HepG2 (cell line): Measurements from ENCODE around the gene AP3B1. TPM values are rescaled to one million over a fixed set of nuclear protein-coding genes. Genes with fewer than 3 reads are reported as not detected.

Source experiments
- ATAC-seq: fragments of 200-7000 bp; cut with Tn5 transposase; 3 replicates; pipeline ENCODE4 v1.9.1; 2020; ENCODE audit warnings: mild to moderate bottlenecking, moderate library complexity
- BruUV-seq: library from RNA; stranded (reverse); fragments of 400-500 nt; replicated peaks from 2 replicates; lab custom pipeline; 2021; lab: Mats Ljungman, UMichigan
- CTCF ChIA-PET: fragments of 300-600 bp; formaldehyde crosslinking; extraction: SDS; loops from one replicate; lab custom pipeline; 2021; ENCODE audit warnings: low total read pairs, inconsistent platforms, low intra/inter-chr PET ratio; lab: Yijun Ruan, JAX
- POLR2A ChIA-PET: fragments of 350-600 bp; sonication (Branson Sonifier 250); formaldehyde crosslinking; loops from one replicate; lab custom pipeline; 2020; ENCODE audit warnings: antibody characterized with exemption, inconsistent platforms; lab: Yijun Ruan, JAX
- DNase-seq: peaks from one replicate; pipeline ENCODE4 v3.0.0-alpha.2; 2015; ENCODE audit warnings: low spot score
- FAIRE-seq: peaks from 3 replicates; lab custom pipeline; 2011; peaks lifted over from hg19 to GRCh38; lab: Jason Lieb, UNC
- H2AFZ ChIP-seq: one replicate; pipeline ENCODE4 v1.6.1; 2011; ENCODE audit warnings: low read length, inconsistent platforms
- H3K27ac ChIP-seq: fragments of 300-600 bp; 3 replicates; pipeline ENCODE4 v1.8.0; 2011; ENCODE audit warnings: mixed run types, mild to moderate bottlenecking, mixed read lengths, low read length, inconsistent platforms; ENCODE audit not compliant: insufficient read depth; ENCODE audit errors: extremely low read length
- H3K27me3 ChIP-seq, 2 experiments: fragments of 200-600 bp in 1 of 2; 2 replicates in 1 of 2; 3 replicates in 1 of 2; pipeline versions ENCODE4 v1.6.0 to v1.8.0; 2011; ENCODE audit warnings: low read length in 2 of 2, mild to moderate bottlenecking in 2 of 2, moderate library complexity in 2 of 2, inconsistent platforms in 1 of 2; ENCODE audit not compliant: insufficient read depth in 2 of 2, control insufficient read depth in 1 of 2
- H3K36me3 ChIP-seq, 2 experiments: fragments of 200-600 bp in 1 of 2; replicated peaks in 1 of 2; 2 replicates in 1 of 2; 3 replicates in 1 of 2; pipeline versions ENCODE4 v1.5.1 to v1.8.0; 2011; ENCODE audit warnings: low read length in 2 of 2, inconsistent platforms in 1 of 2; ENCODE audit not compliant: insufficient read depth in 2 of 2, control insufficient read depth in 1 of 2
- H3K4me1 ChIP-seq: 2 replicates; pipeline ENCODE4 v1.5.1; 2012; ENCODE audit warnings: low read length, inconsistent platforms; ENCODE audit not compliant: insufficient read depth
- H3K4me2 ChIP-seq: 2 replicates; pipeline ENCODE4 v1.6.0; 2011; ENCODE audit warnings: low read depth, low read length, inconsistent platforms
- H3K4me3 ChIP-seq, 3 experiments: fragments of 200-600 bp in 1 of 3; sonication (generic), shearing (Covaris generic) in 1 of 3; replicated peaks in 1 of 3; 2 replicates each; pipeline ENCODE4 v1.5.1; 2011 to 2016; ENCODE audit warnings: low read length in 3 of 3, inconsistent platforms in 2 of 3, low read depth in 2 of 3, mild to moderate bottlenecking in 2 of 3, control low read depth in 1 of 3, mixed read lengths in 1 of 3; ENCODE audit not compliant: insufficient read depth in 1 of 3
- H3K79me2 ChIP-seq: one replicate; pipeline ENCODE4 v1.6.1; 2011; ENCODE audit warnings: low read length, inconsistent platforms; ENCODE audit not compliant: insufficient read depth
- H3K9ac ChIP-seq: 2 replicates; pipeline ENCODE4 v1.6.0; 2011; ENCODE audit warnings: mild to moderate bottlenecking, low read depth, low read length, inconsistent platforms; ENCODE audit not compliant: insufficient read depth
- H3K9me3 ChIP-seq: 2 replicates; pipeline ENCODE4 v1.5.1; 2012; ENCODE audit warnings: mild to moderate bottlenecking, low read length
- H4K20me1 ChIP-seq: 2 replicates; pipeline ENCODE4 v1.6.0; 2011; ENCODE audit warnings: inconsistent platforms, mild to moderate bottlenecking, low read length, moderate library complexity; ENCODE audit not compliant: insufficient read depth
- ATF3 ChIP-seq: sonication (generic); formaldehyde crosslinking; IDR thresholded peaks from 2 replicates; pipeline ENCODE4 v1.4.0; 2020; ENCODE audit warnings: missing genetic modification reagents
- BCL6 ChIP-seq: IDR thresholded peaks from 2 replicates; pipeline ENCODE4 v1.6.1; 2016; ENCODE audit warnings: missing genetic modification reagents, missing compliant biosample characterization
- HNRNPLL ChIP-seq: fragments of 200-400 bp; formaldehyde crosslinking; IDR thresholded peaks from 2 replicates; pipeline ENCODE4 v1.6.1; 2017; ENCODE audit warnings: mild to moderate bottlenecking, low read depth, low read length; ENCODE audit not compliant: poor library complexity, severe bottlenecking
- HOXD1 ChIP-seq: sonication (generic); formaldehyde crosslinking; IDR thresholded peaks from 2 replicates; pipeline ENCODE4 v1.5.0; 2020; ENCODE audit warnings: missing genetic modification reagents
- KLF6 ChIP-seq: IDR thresholded peaks from 2 replicates; pipeline ENCODE4 v1.8.0; 2016; ENCODE audit warnings: missing biosample characterization, missing genetic modification reagents
- MTA3 ChIP-seq: sonication (generic); formaldehyde crosslinking; IDR thresholded peaks from 2 replicates; pipeline ENCODE4 v1.4.0; 2020; ENCODE audit warnings: missing genetic modification reagents
- NCOA2 ChIP-seq: sonication (generic); formaldehyde crosslinking; IDR thresholded peaks from 2 replicates; pipeline ENCODE4 v1.8.0; 2022; ENCODE audit warnings: inconsistent platforms
- NR2F1 ChIP-seq, 2 experiments: fragments of 450-650 bp in 1 of 2; formaldehyde crosslinking in 1 of 2; IDR thresholded peaks; 2 replicates each; pipeline versions ENCODE4 v1.5.0 to v1.6.1; 2016 to 2020; ENCODE audit warnings: mild to moderate bottlenecking in 1 of 2, missing compliant biosample characterization in 1 of 2, missing genetic modification reagents in 1 of 2, moderate library complexity in 1 of 2
- TOPORS ChIP-seq: sonication (generic); formaldehyde crosslinking; IDR thresholded peaks from 2 replicates; pipeline ENCODE4 v1.8.0; 2023; ENCODE audit warnings: mild to moderate bottlenecking, missing genetic modification reagents
- ZBTB3 ChIP-seq: sonication (generic); formaldehyde crosslinking; IDR thresholded peaks from 2 replicates; pipeline ENCODE4 v1.4.0; 2020; ENCODE audit warnings: low read depth, mild to moderate bottlenecking, moderate library complexity, missing genetic modification reagents, borderline replicate concordance
- ZBTB38 ChIP-seq: sonication (generic); formaldehyde crosslinking; IDR thresholded peaks from 2 replicates; pipeline ENCODE4 v1.5.1; 2020; ENCODE audit warnings: mild to moderate bottlenecking, missing genetic modification reagents
- ZNF335 ChIP-seq: sonication (generic); formaldehyde crosslinking; IDR thresholded peaks from 2 replicates; pipeline ENCODE4 v1.4.0; 2020; ENCODE audit warnings: missing genetic modification reagents
- ZNF350 ChIP-seq: sonication (generic); formaldehyde crosslinking; IDR thresholded peaks from 2 replicates; pipeline ENCODE4 v1.4.0; 2020; ENCODE audit warnings: mild to moderate bottlenecking, low read depth, missing genetic modification reagents, borderline replicate concordance
- ZNF564 ChIP-seq: sonication (generic); formaldehyde crosslinking; IDR thresholded peaks from 2 replicates; pipeline ENCODE4 v1.8.1; 2023; ENCODE audit warnings: mild to moderate bottlenecking, missing genetic modification reagents
- WGBS: methylation state at CpG from one replicate; pipeline ENCODE4 v1.1.6; 2017; ENCODE audit warnings: low lambda C conversion rate; 5-methylcytosine and 5-hydroxymethylcytosine counted together
- in situ Hi-C: cut with HindIII; loops from 2 replicates; pipeline ENCODE4 v1.10.0; 2017; ENCODE audit warnings: low pct_unique_long_range_greater_than_20kb; ENCODE audit not compliant: extremely low pct_ligation_motif_present
- intact Hi-C: fragments of 100-400 bp; cut with micrococcal nuclease; formaldehyde crosslinking; loops from one replicate; pipeline ENCODE4 v1.10.0; 2022; ENCODE audit not compliant: unreplicated experiment
- polyA plus RNA-seq, 8 experiments: library from polyadenylated mRNA; depleted of rRNA in 3 of 8; stranded (reverse) in 7 of 8; unstranded in 1 of 8; fragments of >200 nt; fragmentation: Illumina TruSeq in 4 of 8; extraction: Trizol in 4 of 8; gene quantifications; 2 replicates each; pipeline versions ENCODE4 v1.2.1 to v1.2.3, GENCODE V29; 2011 to 2016; ENCODE audit warnings: low read depth in 4 of 8, missing spikeins in 1 of 8, mixed read lengths in 1 of 8; ENCODE audit not compliant: insufficient read depth in 1 of 8
- total RNA-seq, 5 experiments: library from RNA; depleted of rRNA; stranded (reverse); fragments of >200 nt; fragmentation: Illumina TruSeq; extraction: Trizol; gene quantifications; 2 replicates each; pipeline ENCODE4 v1.2.3, GENCODE V29; 2016; ENCODE audit warnings: low read depth in 1 of 5
- TF ChIP-seq, protein P1 (sequence below): sonication (generic); formaldehyde crosslinking; IDR thresholded peaks from 2 replicates; pipeline ENCODE4 v1.4.0; 2020; ENCODE audit warnings: missing genetic modification reagents, mild to moderate bottlenecking, borderline replicate concordance

Gene AP3B1
- total and polyA plus RNA-seq, 2 of the 13 experiments (the other 11 are each of a cell fraction or from before 2014, with no cell fraction given) = 37.7 to 51.2 TPM

- no peak overlapping the region for H3K27ac ChIP-seq
- H3K9ac ChIP-seq = no peak overlapping the region
- no peak for TF ChIP-seq ATF3 (CRISPR knock-in tag)
- no peak for TF ChIP-seq NCOA2
- no peak for TF ChIP-seq ZNF564
- TF ChIP-seq, protein P1, sequence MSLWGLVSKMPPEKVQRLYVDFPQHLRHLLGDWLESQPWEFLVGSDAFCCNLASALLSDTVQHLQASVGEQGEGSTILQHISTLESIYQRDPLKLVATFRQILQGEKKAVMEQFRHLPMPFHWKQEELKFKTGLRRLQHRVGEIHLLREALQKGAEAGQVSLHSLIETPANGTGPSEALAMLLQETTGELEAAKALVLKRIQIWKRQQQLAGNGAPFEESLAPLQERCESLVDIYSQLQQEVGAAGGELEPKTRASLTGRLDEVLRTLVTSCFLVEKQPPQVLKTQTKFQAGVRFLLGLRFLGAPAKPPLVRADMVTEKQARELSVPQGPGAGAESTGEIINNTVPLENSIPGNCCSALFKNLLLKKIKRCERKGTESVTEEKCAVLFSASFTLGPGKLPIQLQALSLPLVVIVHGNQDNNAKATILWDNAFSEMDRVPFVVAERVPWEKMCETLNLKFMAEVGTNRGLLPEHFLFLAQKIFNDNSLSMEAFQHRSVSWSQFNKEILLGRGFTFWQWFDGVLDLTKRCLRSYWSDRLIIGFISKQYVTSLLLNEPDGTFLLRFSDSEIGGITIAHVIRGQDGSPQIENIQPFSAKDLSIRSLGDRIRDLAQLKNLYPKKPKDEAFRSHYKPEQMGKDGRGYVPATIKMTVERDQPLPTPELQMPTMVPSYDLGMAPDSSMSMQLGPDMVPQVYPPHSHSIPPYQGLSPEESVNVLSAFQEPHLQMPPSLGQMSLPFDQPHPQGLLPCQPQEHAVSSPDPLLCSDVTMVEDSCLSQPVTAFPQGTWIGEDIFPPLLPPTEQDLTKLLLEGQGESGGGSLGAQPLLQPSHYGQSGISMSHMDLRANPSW = no peak
- no peak for TF ChIP-seq HOXD1 (CRISPR knock-in tag)
- no peak for TF ChIP-seq ZBTB38 (CRISPR knock-in tag)
- TF ChIP-seq MTA3 (CRISPR knock-in tag) = no peak
- no peak for TF ChIP-seq TOPORS (CRISPR knock-in tag)
- no peak for TF ChIP-seq NR2F1 (CRISPR knock-in tag; IDR thresholded peaks at IDR 0.05)
- no peak for TF ChIP-seq HNRNPLL
- no peak for TF ChIP-seq ZNF335 (CRISPR knock-in tag)
- TF ChIP-seq KLF6 (CRISPR knock-in tag) = no peak
- TF ChIP-seq ZBTB3 (CRISPR knock-in tag) = no peak
- TF ChIP-seq BCL6 (CRISPR knock-in tag) = no peak
- no peak for TF ChIP-seq ZNF350
- no peak overlapping the region for H3K4me3 ChIP-seq
- ChIA-PET POLR2A (no interaction called here), CTCF (no interaction called here)
- FAIRE-seq (no peak), DNase-seq (no peak), ATAC-seq (no peak)
- 91% methylated on average over 1 of the region's 1 CpG for WGBS
- peaks cover 7% of the 10 kb centered on the region for H3K4me1 ChIP-seq
- no peak overlapping the region for H2AFZ ChIP-seq
- H3K4me2 ChIP-seq = no peak overlapping the region
- H3K9me3 ChIP-seq = no peaks in the 10 kb centered on the region
- intact Hi-C loops = no loop called here
- no TSS peak for BruUV-seq
- no peaks in the 10 kb centered on the region for H3K79me2 ChIP-seq
- H3K27me3 ChIP-seq = no peaks in the 10 kb centered on the region
- peaks cover 4 to 17% of the 10 kb centered on the region in 2 experiments; a peak in 4 of 5 replicates for H3K36me3 ChIP-seq
- in situ Hi-C loops = no loop called here
- H4K20me1 ChIP-seq = no peaks in the 10 kb centered on the region
Measured at GRCh38 chr5:78133423-78133822, 161.1 kb downstream of the AP3B1 start.
